ENCODE data around the gene RANBP9.

- TF ChIP-seq CTCF (IDR thresholded peaks at IDR 0.05; ENCODE audit: low read depth, low read length, poor library complexity, severe bottlenecking), result no peak
- no peak for TF ChIP-seq EZH2phosphoT487 (IDR thresholded peaks at IDR 0.05; ENCODE audit: borderline replicate concordance, low read length)
Observed at GRCh38 chr6:13730704-13731103, 19.1 kb upstream of the RANBP9 start.

Data from DOHH2 (cell line).